GM19372 (cell line): Measurements from ENCODE around the gene CREBRF.
"Not testable (repeated sequence)": the region's sequence is repeated elsewhere in the genome, so short reads cannot be mapped to it uniquely, and the experiment has no call there.

Experiments used
- ATAC-seq: cut with Tn5 transposase; IDR thresholded peaks from one replicate; pipeline ENCODE4 v1.9.1; 2021; ENCODE audit warnings: mild to moderate bottlenecking, low read depth, moderate library complexity; ENCODE audit not compliant: unreplicated experiment

Gene CREBRF

GRCh38 chr5:173075970-173076369 lies 19.8 kb downstream of the CREBRF start:
- ATAC-seq, result no peak

GRCh38 chr5:173076471-173076870 lies 20.3 kb downstream of the CREBRF start:
- not testable (repeated sequence) for ATAC-seq

- no peak for ATAC-seq
Measured at GRCh38 chr5:173078878-173079277, 22.7 kb downstream of the CREBRF start.

- ATAC-seq, result no peak
Measured at GRCh38 chr5:173089581-173089980, 33.4 kb downstream of the CREBRF start.

GRCh38 chr5:173090639-173091038 lies 34.5 kb downstream of the CREBRF start:
- ATAC-seq, result no peak

- ATAC-seq, result no peak
Measured at GRCh38 chr5:173091981-173092380, 35.8 kb downstream of the CREBRF start.

- no peak for ATAC-seq
Measured at GRCh38 chr5:173093606-173094005, 37.5 kb downstream of the CREBRF start.

GRCh38 chr5:173094012-173094661 lies 38.0 kb downstream of the CREBRF start:
- ATAC-seq, result no peak

- no peak for ATAC-seq
Measured at GRCh38 chr5:173098787-173099186, 42.6 kb downstream of the CREBRF start.

GRCh38 chr5:173099461-173099860 lies 43.3 kb downstream of the CREBRF start:
- no peak for ATAC-seq

- ATAC-seq, result no peak
Measured at GRCh38 chr5:173101245-173101644, 45.1 kb downstream of the CREBRF start.

GRCh38 chr5:173103411-173103810 lies 47.3 kb downstream of the CREBRF start:
- no peak for ATAC-seq

GRCh38 chr5:173108914-173109313 lies 52.8 kb downstream of the CREBRF start:
- no peak for ATAC-seq

- ATAC-seq, result no peak
Measured at GRCh38 chr5:173114536-173114935, 58.4 kb downstream of the CREBRF start.

- no peak for ATAC-seq
Measured at GRCh38 chr5:173119719-173120118, 63.6 kb downstream of the CREBRF start.

- ATAC-seq, result no peak
Measured at GRCh38 chr5:173123416-173123815, 67.3 kb downstream of the CREBRF start.

- ATAC-seq, result not testable (repeated sequence)
Measured at GRCh38 chr5:173132166-173132565, 76.0 kb downstream of the CREBRF start.

GRCh38 chr5:173138707-173139106 lies 82.6 kb downstream of the CREBRF start:
- ATAC-seq, result no peak

- ATAC-seq, result no peak
Measured at GRCh38 chr5:173139631-173140030, 83.5 kb downstream of the CREBRF start.

GRCh38 chr5:173140769-173141168 lies 84.6 kb downstream of the CREBRF start:
- ATAC-seq, result no peak

- no peak for ATAC-seq
Measured at GRCh38 chr5:173143567-173143966, 87.4 kb downstream of the CREBRF start.

GRCh38 chr5:173144200-173145176 lies 88.3 kb downstream of the CREBRF start, which contains the start of gene BNIP1:
Gene BNIP1, plus strand, starts transcription at chr5:173144531. Its CDS starts 15 bp downstream, at chr5:173144546.
- peak; percentile 89 for ATAC-seq
